OCI-LY7 (cell line): Measurements from ENCODE around the gene QSER1. TPM values are rescaled to one million over a fixed set of nuclear protein-coding genes. Genes with fewer than 3 reads are reported as not detected.
A peak's percentile ranks its signal among the peaks of the same experiment; 100 is the strongest.

Source experiments
- BruUV-seq: library from RNA; stranded (reverse); fragments of 400-500 nt; replicated peaks from 2 replicates; lab custom pipeline; 2021; lab: Mats Ljungman, UMichigan
- CTCF ChIA-PET: fragments of 300-600 bp; sonication (Branson Sonifier 250); formaldehyde crosslinking; loops from one replicate; lab custom pipeline; 2022; ENCODE audit warnings: antibody characterized with exemption; ENCODE audit not compliant: unreplicated experiment; lab: Charles Lee
- POLR2A ChIA-PET: fragments of 300-600 bp; sonication (Branson Sonifier 250); formaldehyde crosslinking; loops from one replicate; lab custom pipeline; 2022; ENCODE audit warnings: antibody characterized with exemption; lab: Charles Lee
- DNase-seq: peaks from one replicate; pipeline ENCODE4 v3.0.0-alpha.2; 2015; ENCODE audit warnings: low spot score
- H2AFZ ChIP-seq: fragments of 200-600 bp; sonication (generic), shearing (Covaris generic); 2 replicates; pipeline ENCODE4 v1.6.1; 2014; ENCODE audit warnings: mild to moderate bottlenecking, antibody characterized with exemption, low read length, moderate library complexity
- H3K27ac ChIP-seq: fragments of 200-600 bp; sonication (generic); 2 replicates; pipeline ENCODE4 v1.5.1; 2014; ENCODE audit warnings: mixed run types, low read depth, mild to moderate bottlenecking, moderate library complexity, low read length, inconsistent platforms; ENCODE audit not compliant: poor library complexity, severe bottlenecking
- H3K36me3 ChIP-seq: fragments of 200-600 bp; sonication (generic); 2 replicates; pipeline ENCODE4 v1.6.1; 2014; ENCODE audit warnings: mild to moderate bottlenecking, antibody characterized with exemption, low read length, moderate library complexity, mixed read lengths; ENCODE audit not compliant: insufficient read depth
- H3K4me1 ChIP-seq: fragments of 200-600 bp; sonication (generic); 2 replicates; pipeline ENCODE4 v1.5.1; 2014; ENCODE audit warnings: mild to moderate bottlenecking, low read length; ENCODE audit not compliant: insufficient read depth, poor library complexity, severe bottlenecking
- H3K4me2 ChIP-seq: fragments of 200-600 bp; sonication (generic); 2 replicates; pipeline ENCODE4 v1.6.1; 2014; ENCODE audit warnings: mild to moderate bottlenecking, low read length
- H3K4me3 ChIP-seq: fragments of 200-600 bp; sonication (generic); 2 replicates; pipeline ENCODE4 v1.5.1; 2014; ENCODE audit warnings: mild to moderate bottlenecking, low read depth, low read length; ENCODE audit not compliant: poor library complexity, severe bottlenecking
- H3K79me2 ChIP-seq: fragments of 200-600 bp; sonication (generic); 2 replicates; pipeline ENCODE4 v1.6.1; 2016; ENCODE audit warnings: low read depth, mild to moderate bottlenecking, low read length, moderate library complexity, mixed read lengths; ENCODE audit not compliant: insufficient read depth
- H3K9me2 ChIP-seq: fragments of 200-600 bp; sonication (generic); 2 replicates; pipeline ENCODE4 v1.6.1; 2016; ENCODE audit warnings: mild to moderate bottlenecking, low read length, mixed read lengths; ENCODE audit not compliant: insufficient read depth
- H3K9me3 ChIP-seq: fragments of 200-600 bp; sonication (generic); 2 replicates; pipeline ENCODE4 v1.6.1; 2014; ENCODE audit warnings: mild to moderate bottlenecking, mixed run types, low read length, mixed read lengths
- H4K20me1 ChIP-seq: fragments of 200-600 bp; sonication (generic); 2 replicates; pipeline ENCODE4 v1.6.1; 2014; ENCODE audit warnings: mild to moderate bottlenecking, antibody characterized with exemption, low read length, moderate library complexity, mixed read lengths; ENCODE audit not compliant: insufficient read depth
- EZH2phosphoT487 ChIP-seq: fragments of 200-600 bp; sonication (generic); IDR thresholded peaks from 2 replicates; pipeline ENCODE4 v1.6.1; 2018; ENCODE audit warnings: low read depth, borderline replicate concordance, mild to moderate bottlenecking, mixed run types, antibody characterized with exemption, low read length, moderate library complexity, mixed read lengths
- intact Hi-C: fragments of 100-400 bp; cut with micrococcal nuclease; formaldehyde crosslinking; loops from one replicate; pipeline ENCODE4 v1.10.0; 2022; ENCODE audit not compliant: unreplicated experiment
- total RNA-seq, 2 experiments: library from RNA; depleted of rRNA in 1 of 2; stranded (reverse); fragments of >200 nt in 1 of 2; shearing (Covaris generic) in 1 of 2; gene quantifications; 2 replicates each; pipeline ENCODE4 v1.2.3, GENCODE V29; 2014 to 2022
- TF ChIP-seq, protein P1 (sequence below): fragments of 200-600 bp; sonication (generic); conservative IDR thresholded peaks from 2 replicates; pipeline ENCODE4 v1.5.1; 2014; ENCODE audit warnings: mild to moderate bottlenecking, antibody characterized with exemption, low read length, moderate library complexity, mixed read lengths

QSER1 gene
- total RNA-seq, 2 experiments from 2014 or later, result 30.6 to 46.3 TPM

GRCh38 chr11:33015621-33016551, 123.3 kb downstream of the QSER1 start, which contains the start of gene DEPDC7:
Gene DEPDC7 (plus strand): TSS chr11:33015878. CDS start chr11:33015956, 78 bp downstream.
- peak within 1 kb of the TSS; percentile 54 for H3K4me2 ChIP-seq
- no peaks in the 10 kb centered on the region for H3K79me2 ChIP-seq
- H3K4me3 ChIP-seq, result peak within 1 kb of the TSS; percentile 64
- POLR2A ChIA-PET, result interaction anchor here (0.6 to 2.2 kb wide), 11 partner anchors 8 to 512 kb away, joined by 3 to 9 read pairs (median 4); partner anchors contain the start of gene TCP11L1
- intact Hi-C loops, result no loop called here
- H3K9me2 ChIP-seq, result no peaks in the 10 kb centered on the region
- BruUV-seq, result no TSS peak
- CTCF ChIA-PET, result interaction anchor here (0.6 kb wide), 1 partner anchor 84 kb away, joined by 4 read pairs; no protein-coding TSS in a partner anchor
- no peaks in the 10 kb centered on the region for H3K36me3 ChIP-seq
- no peaks in the 10 kb centered on the region for H3K9me3 ChIP-seq
- H3K27ac ChIP-seq, result no peak within 1 kb of the TSS
- TF ChIP-seq EZH2phosphoT487, result no peak
- TF ChIP-seq, protein P1, sequence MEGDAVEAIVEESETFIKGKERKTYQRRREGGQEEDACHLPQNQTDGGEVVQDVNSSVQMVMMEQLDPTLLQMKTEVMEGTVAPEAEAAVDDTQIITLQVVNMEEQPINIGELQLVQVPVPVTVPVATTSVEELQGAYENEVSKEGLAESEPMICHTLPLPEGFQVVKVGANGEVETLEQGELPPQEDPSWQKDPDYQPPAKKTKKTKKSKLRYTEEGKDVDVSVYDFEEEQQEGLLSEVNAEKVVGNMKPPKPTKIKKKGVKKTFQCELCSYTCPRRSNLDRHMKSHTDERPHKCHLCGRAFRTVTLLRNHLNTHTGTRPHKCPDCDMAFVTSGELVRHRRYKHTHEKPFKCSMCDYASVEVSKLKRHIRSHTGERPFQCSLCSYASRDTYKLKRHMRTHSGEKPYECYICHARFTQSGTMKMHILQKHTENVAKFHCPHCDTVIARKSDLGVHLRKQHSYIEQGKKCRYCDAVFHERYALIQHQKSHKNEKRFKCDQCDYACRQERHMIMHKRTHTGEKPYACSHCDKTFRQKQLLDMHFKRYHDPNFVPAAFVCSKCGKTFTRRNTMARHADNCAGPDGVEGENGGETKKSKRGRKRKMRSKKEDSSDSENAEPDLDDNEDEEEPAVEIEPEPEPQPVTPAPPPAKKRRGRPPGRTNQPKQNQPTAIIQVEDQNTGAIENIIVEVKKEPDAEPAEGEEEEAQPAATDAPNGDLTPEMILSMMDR, result no peak
- no peaks in the 10 kb centered on the region for H3K4me1 ChIP-seq
- DNase-seq, result peak; percentile 43
- H2AFZ ChIP-seq, result peak within 1 kb of the TSS; percentile 79
- H4K20me1 ChIP-seq, result no peaks in the 10 kb centered on the region

DNA sequence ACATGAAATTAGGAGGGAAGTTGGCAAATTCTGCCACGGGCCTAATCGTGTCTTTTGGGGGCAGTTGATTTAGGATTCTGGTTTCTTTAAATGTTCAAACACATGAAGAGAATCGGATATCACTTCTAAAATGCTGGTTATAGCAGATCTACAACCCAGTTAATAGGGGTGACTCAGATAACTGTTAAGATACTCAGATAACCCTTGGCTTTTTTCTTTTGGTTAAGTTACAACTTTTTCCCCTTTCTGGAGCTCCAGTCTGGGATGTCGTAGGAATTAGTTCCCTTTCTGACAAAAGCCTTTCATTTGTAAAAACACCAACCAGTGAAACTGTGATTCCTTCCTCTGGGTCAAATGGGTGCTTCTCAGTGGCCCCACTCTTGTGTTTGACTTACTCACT, 124.0 kb downstream of the QSER1 start:
- Histone ChIP-seq H3K9me3 (no peaks in the 10 kb centered on the region), H2AFZ (peak overlapping the region; percentile 79), H3K4me2 (peak overlapping the region; percentile 54), H3K9me2 (no peaks in the 10 kb centered on the region), H3K4me3 (peak overlapping the region; percentile 64), H3K4me1 (no peaks in the 10 kb centered on the region), H3K27ac (no peak overlapping the region), H3K36me3 (no peaks in the 10 kb centered on the region), H3K79me2 (no peaks in the 10 kb centered on the region), H4K20me1 (no peaks in the 10 kb centered on the region)
- TF ChIP-seq EZH2phosphoT487, result no peak
- TF ChIP-seq, protein P1, result no peak
- ChIA-PET CTCF (interaction anchor here (0.6 kb wide), 1 partner anchor 85 kb away, joined by 4 read pairs; no protein-coding TSS in a partner anchor), POLR2A (interaction anchor here (0.7 to 2.2 kb wide), 5 partner anchors 8 to 61 kb away, joined by 3 to 6 read pairs (median 4); no protein-coding TSS in a partner anchor)
- intact Hi-C loops, result no loop called here
- DNase-seq, result no peak
- BruUV-seq, result no TSS peak
